ENCODE results near the gene ABHD12B.

DNA sequence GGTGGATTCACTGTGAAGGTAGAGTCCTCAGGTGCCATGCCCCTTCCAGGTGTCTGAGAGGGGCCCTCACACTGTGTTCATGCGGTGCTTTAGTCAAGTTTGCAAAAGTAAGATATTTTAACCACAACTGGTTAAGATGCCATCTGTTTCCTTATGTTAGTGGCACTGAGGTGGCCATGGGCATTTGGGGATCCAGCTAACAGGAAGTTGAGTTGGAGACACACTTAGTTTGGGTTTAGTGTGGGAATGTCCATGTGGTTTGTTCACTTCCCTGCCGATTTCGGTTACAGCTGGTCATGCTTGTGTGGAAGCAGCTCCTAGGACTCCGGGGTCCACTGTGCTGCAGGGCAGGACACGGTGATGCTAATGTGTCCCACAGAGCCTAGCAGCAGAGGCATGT is 17.3 kb upstream of the ABHD12B start:
- no peak for TF ChIP-seq YY1 (IDR thresholded peaks at IDR 0.05; ENCODE audit: insufficient read depth, insufficient read length)
- TF ChIP-seq SUZ12 (IDR thresholded peaks at IDR 0.05; ENCODE audit: extremely low read depth, insufficient read depth, insufficient read length) = no peak

Measured in NT2/D1 (cell line).